SHP77 treated with DMSO at 0.1 percent for 48 hours (cell line): ENCODE data around the gene CEP164.

Experiments used
- DNase-seq: peaks from one replicate; lab custom pipeline; 2025; lab: John Stamatoyannopoulos, UW

Gene CEP164

GRCh38 chr11:117462864-117463247 is 135.2 kb downstream of the CEP164 start:
- no peak for DNase-seq
